PFSK-1 (cell line): ENCODE results near the gene UXS1.

Experiments
- FOXP2 ChIP-seq: optimal IDR thresholded peaks from 2 replicates; pipeline ENCODE3; 2011; ENCODE audit warnings: borderline replicate concordance, control low read depth, inconsistent platforms; ENCODE audit not compliant: insufficient read depth; ENCODE audit errors: extremely low read length, extremely low read depth
- POLR2AphosphoS5 ChIP-seq: IDR thresholded peaks from 2 replicates; pipeline ENCODE4 v1.6.1; 2012; ENCODE audit warnings: low read depth, mild to moderate bottlenecking, control low read depth, low read length, moderate library complexity
- REST ChIP-seq, 2 experiments: IDR thresholded peaks; 2 replicates each; pipeline versions ENCODE4 v1.6.1 to v1.8.0; 2011 to 2012; ENCODE audit warnings: low read depth in 2 of 2, low read length in 2 of 2, control low read depth in 1 of 2, inconsistent platforms in 1 of 2, mild to moderate bottlenecking in 1 of 2, moderate library complexity in 1 of 2; ENCODE audit not compliant: insufficient read depth in 1 of 2
- SIN3A ChIP-seq: IDR thresholded peaks from 2 replicates; pipeline ENCODE4 v1.6.1; 2012; ENCODE audit warnings: mild to moderate bottlenecking, low read length, moderate library complexity, borderline replicate concordance; ENCODE audit not compliant: insufficient read depth
- TAF1 ChIP-seq: IDR thresholded peaks from 2 replicates; pipeline ENCODE4 v1.6.1; 2012; ENCODE audit warnings: low read length, control low read depth, borderline replicate concordance; ENCODE audit not compliant: insufficient read depth

The UXS1 gene

GRCh38 chr2:106175086-106175850 lies 18.8 kb downstream of the UXS1 start:
- TF ChIP-seq POLR2AphosphoS5 (no peak), REST (IDR thresholded peaks at IDR 0.05; ENCODE audit: insufficient read depth in 1 of 2, low read depth in 2 of 2, low read length in 2 of 2) (no peak), FOXP2 (no peak), SIN3A (no peak), TAF1 (no peak)

GRCh38 chr2:106174056-106174455 lies 20.0 kb downstream of the UXS1 start:
- no peak for TF ChIP-seq REST (IDR thresholded peaks at IDR 0.05; ENCODE audit: insufficient read depth in 1 of 2, low read depth in 2 of 2, low read length in 2 of 2)
- no peak for TF ChIP-seq SIN3A
- TF ChIP-seq FOXP2 = no peak
- no peak for TF ChIP-seq POLR2AphosphoS5
- no peak for TF ChIP-seq TAF1

GRCh38 chr2:106172649-106173048 lies 21.5 kb downstream of the UXS1 start:
- TF ChIP-seq TAF1 (no peak), FOXP2 (no peak), REST (IDR thresholded peaks at IDR 0.05; ENCODE audit: insufficient read depth in 1 of 2, low read depth in 2 of 2, low read length in 2 of 2) (no peak), POLR2AphosphoS5 (no peak), SIN3A (no peak)

GRCh38 chr2:106168657-106169056 lies 25.4 kb downstream of the UXS1 start:
- no peak for TF ChIP-seq POLR2AphosphoS5
- TF ChIP-seq FOXP2 = no peak
- TF ChIP-seq SIN3A = no peak
- no peak for TF ChIP-seq TAF1
- no peak for TF ChIP-seq REST (IDR thresholded peaks at IDR 0.05; ENCODE audit: insufficient read depth in 1 of 2, low read depth in 2 of 2, low read length in 2 of 2)

GRCh38 chr2:106167067-106167466 lies 27.0 kb downstream of the UXS1 start:
- TF ChIP-seq REST (IDR thresholded peaks at IDR 0.05; ENCODE audit: insufficient read depth in 1 of 2, low read depth in 2 of 2, low read length in 2 of 2) (no peak), TAF1 (no peak), FOXP2 (no peak), POLR2AphosphoS5 (no peak), SIN3A (no peak)
